Liver (tissue), 9 donors: ENCODE measurements around the gene EWSR1. TPM values are rescaled to one million over a fixed set of nuclear protein-coding genes. Genes with fewer than 3 reads are reported as not detected.

ENCODE experiments used
- DNase-seq: peaks from one replicate; pipeline ENCODE4 v3.0.0-alpha.2; 2017; ENCODE audit warnings: low spot score
- H3K27ac ChIP-seq, 2 donors: one replicate each; pipeline ENCODE4 v1.7.0; 2013; ENCODE audit warnings: inconsistent platforms in 2 of 2, low read length in 2 of 2, control low read depth in 1 of 2, low read depth in 1 of 2, mild to moderate bottlenecking in 1 of 2
- H3K27me3 ChIP-seq, 4 donors: one replicate each; pipeline versions ENCODE4 v1.6.1 to v1.7.0; 2013; ENCODE audit warnings: low read length in 3 of 4, inconsistent platforms in 1 of 4, mild to moderate bottlenecking in 1 of 4, moderate library complexity in 1 of 4; ENCODE audit not compliant: control insufficient read depth in 4 of 4, insufficient read depth in 4 of 4
- H3K36me3 ChIP-seq, 4 donors: one replicate each; pipeline versions ENCODE4 v1.6.1 to v1.7.0; 2013; ENCODE audit warnings: low read length in 3 of 4, mild to moderate bottlenecking in 3 of 4, low read depth in 1 of 4, moderate library complexity in 1 of 4; ENCODE audit not compliant: control insufficient read depth in 4 of 4, insufficient read depth in 3 of 4
- H3K4me1 ChIP-seq, 4 donors: one replicate each; pipeline versions ENCODE4 v1.6.1 to v1.7.0; 2013; ENCODE audit warnings: low read length in 3 of 4, mild to moderate bottlenecking in 3 of 4, moderate library complexity in 1 of 4; ENCODE audit not compliant: control insufficient read depth in 4 of 4, insufficient read depth in 4 of 4
- H3K4me3 ChIP-seq, 3 donors: one replicate each; pipeline versions ENCODE4 v1.6.1 to v1.7.0; 2013; ENCODE audit warnings: low read length in 3 of 3, control low read depth in 1 of 3, low read depth in 1 of 3, mild to moderate bottlenecking in 1 of 3
- H3K9ac ChIP-seq, 2 donors: one replicate each; pipeline ENCODE4 v1.7.0; 2013; ENCODE audit warnings: low read length in 2 of 2, mild to moderate bottlenecking in 2 of 2, moderate library complexity in 2 of 2, control low read depth in 1 of 2, low read depth in 1 of 2
- H3K9me3 ChIP-seq, 4 donors: one replicate each; pipeline versions ENCODE4 v1.6.1 to v1.7.0; 2013; ENCODE audit warnings: low read length in 3 of 4; ENCODE audit not compliant: control insufficient read depth in 4 of 4
- ATF3 ChIP-seq: IDR thresholded peaks from 2 replicates; pipeline ENCODE4 v1.6.1; 2016; ENCODE audit warnings: antibody characterized with exemption
- FOXA1 ChIP-seq: IDR thresholded peaks from 2 replicates; pipeline ENCODE4 v1.6.1; 2016; ENCODE audit warnings: antibody characterized with exemption
- FOXA2 ChIP-seq: IDR thresholded peaks from 2 replicates; pipeline ENCODE4 v1.6.1; 2016; ENCODE audit warnings: antibody characterized with exemption
- HNF4G ChIP-seq: IDR thresholded peaks from 2 replicates; pipeline ENCODE4 v1.6.1; 2016; ENCODE audit warnings: antibody characterized with exemption
- MAX ChIP-seq: IDR thresholded peaks from 2 replicates; pipeline ENCODE4 v1.6.1; 2016; ENCODE audit warnings: antibody characterized with exemption
- NR2F2 ChIP-seq: IDR thresholded peaks from 2 replicates; pipeline ENCODE4 v1.6.1; 2016; ENCODE audit warnings: antibody characterized with exemption
- RAD21 ChIP-seq, 2 donors: IDR thresholded peaks; 2 replicates each; pipeline ENCODE4 v1.6.1; 2016; ENCODE audit warnings: antibody characterized with exemption in 2 of 2, mild to moderate bottlenecking in 2 of 2
- REST ChIP-seq: IDR thresholded peaks from 2 replicates; pipeline ENCODE4 v1.6.1; 2016; ENCODE audit warnings: antibody characterized with exemption, mild to moderate bottlenecking
- YY1 ChIP-seq: IDR thresholded peaks from 2 replicates; pipeline ENCODE4 v1.6.1; 2016; ENCODE audit warnings: antibody characterized with exemption, mild to moderate bottlenecking
- WGBS: extraction: QIAGEN DNeasy Blood & Tissue Kit; methylation state at CpG from one replicate; pipeline ENCODE4 v1.1.7; 2013; 5-methylcytosine and 5-hydroxymethylcytosine counted together
- polyA plus RNA-seq, 2 donors: library from polyadenylated mRNA; stranded (reverse) in 1 of 2; unstranded in 1 of 2; fragments of 200-250 nt in 1 of 2; fragments of >200 nt in 1 of 2; fragmentation: Nextera tagmentation in 1 of 2; extraction: Ambion mirVana in 1 of 2; gene quantifications; one replicate each; pipeline versions ENCODE4 v1.2.1 to v1.2.3, GENCODE V29; 2013 to 2015
- total RNA-seq, 2 donors: library from RNA; depleted of rRNA; stranded (reverse); fragments of >200 nt; gene quantifications; one replicate each; pipeline ENCODE4 v1.2.3, GENCODE V29; 2014
- donor health status: healthy.
- donor health status: healthy.
- donor health status: healthy.
- donor health status: healthy.
- donor health status: healthy.

The EWSR1 gene
- total and polyA plus RNA-seq, 4 donors, result 64.8 to 134 (median 78.3) TPM

- TF ChIP-seq REST (no peak), HNF4G (no peak), ATF3 (no peak), FOXA1 (no peak), YY1 (no peak), NR2F2 (no peak)
Observed at GRCh38 chr22:29319072-29319471, 51.0 kb downstream of the EWSR1 start (continued).

- DNase-seq, result no peak
- no peaks in the 10 kb centered on the region for H3K36me3 ChIP-seq
Observed at GRCh38 chr22:29320546-29320945, 52.5 kb downstream of the EWSR1 start.

More at GRCh38 chr22:29320546-29320945, 52.5 kb downstream of the EWSR1 start:
- peaks cover 0 to 2% (median under 1%) of the 10 kb centered on the region in 4 donors for H3K4me1 ChIP-seq
- H3K27me3 ChIP-seq, result no peaks in the 10 kb centered on the region
- no peak overlapping the region for H3K27ac ChIP-seq
- 77% methylated on average over 1 of the region's 1 CpG for WGBS
- TF ChIP-seq FOXA2, result no peak
- no peak for TF ChIP-seq MAX
- no peak for TF ChIP-seq REST
- TF ChIP-seq RAD21 (IDR thresholded peaks at IDR 0.05), result peak in 1 of 2 donors; percentile 20
- H3K4me3 ChIP-seq, result no peak overlapping the region
- no peak overlapping the region for H3K9ac ChIP-seq
- no peaks in the 10 kb centered on the region for H3K9me3 ChIP-seq
